ENCODE data around the gene KCNQ4. TPM values are rescaled to one million over a fixed set of nuclear protein-coding genes. Genes with fewer than 3 reads are reported as not detected.
A peak's percentile ranks its signal among the peaks of the same experiment; 100 is the strongest.

Gene KCNQ4
- 1 to 10 TPM in 1 of 2 donors, under 1 TPM in 1; 0.45 to 1.5 TPM for total RNA-seq

DNA sequence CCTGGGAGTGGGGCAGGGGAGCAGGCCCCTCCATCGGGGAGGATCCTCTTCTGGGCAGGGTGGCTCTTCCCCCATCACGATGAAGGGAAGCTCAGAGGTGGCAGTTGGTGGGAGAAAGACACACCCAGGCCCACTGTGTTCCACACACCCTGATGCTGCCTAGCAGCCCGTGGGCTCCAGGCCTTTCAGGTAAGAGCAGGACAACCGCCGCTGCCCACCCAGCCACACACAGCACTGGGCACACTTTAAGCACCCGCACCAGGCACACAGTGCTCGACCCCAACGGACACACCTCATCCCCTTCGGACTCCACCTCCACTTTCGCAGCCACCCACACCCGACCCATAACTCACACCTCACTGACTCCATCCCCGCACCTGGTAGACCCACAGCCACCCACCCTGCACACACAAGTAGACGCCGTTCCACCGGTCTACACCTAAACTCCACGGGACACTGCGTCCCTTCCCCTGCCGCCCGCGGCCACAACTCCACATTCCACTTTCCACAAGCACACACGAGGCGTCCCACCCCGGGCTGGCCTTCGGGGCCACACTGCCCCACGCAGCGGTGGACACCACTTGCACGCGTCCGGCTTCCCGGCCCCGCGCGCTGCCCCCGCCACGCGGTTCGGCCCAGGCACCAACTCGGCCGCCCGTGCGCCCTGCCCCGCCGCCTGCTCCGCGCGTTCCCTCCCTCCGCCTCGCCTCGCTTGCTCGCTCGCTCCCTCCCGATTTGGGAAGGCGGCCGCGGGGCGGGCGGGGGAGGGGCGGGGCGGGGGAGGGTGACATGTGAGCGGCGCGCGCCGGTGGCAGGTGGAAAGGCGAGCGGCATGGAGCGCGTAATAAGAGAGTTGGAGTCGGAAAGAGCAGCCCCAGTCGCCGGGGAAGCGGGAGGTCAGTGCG lies at the start of gene KCNQ4:
Gene KCNQ4 (plus strand): TSS at position 787 of the 905 bp plus-strand sequence. CDS start 307 bp downstream, outside the sequence.
- peak; percentile 35 for ATAC-seq (replicated peaks)
- Mint-ChIP-seq H3K9me3 (no peaks in the 10 kb centered on the region), H3K27me3 (peaks cover 25% of the 10 kb centered on the region), H3K27ac (no peak within 1 kb of the TSS), H3K4me3 (peak within 1 kb of the TSS; percentile 74), H3K36me3 (ENCODE audit: low read depth) (peaks cover 6% of the 10 kb centered on the region), H3K4me1 (peaks cover 4% of the 10 kb centered on the region)

GRCh38 chr1:40734882-40735628 lies 48.5 kb upstream of the KCNQ4 start:
- no peak overlapping the region for H3K27ac Mint-ChIP-seq
- peaks cover 34% of the 10 kb centered on the region for H3K36me3 Mint-ChIP-seq (ENCODE audit: low read depth)
- peaks cover 21% of the 10 kb centered on the region for H3K4me1 Mint-ChIP-seq
- H3K4me3 Mint-ChIP-seq: no peak overlapping the region
- no peaks in the 10 kb centered on the region for H3K9me3 Mint-ChIP-seq
- ATAC-seq (replicated peaks): no peak
- no peaks in the 10 kb centered on the region for H3K27me3 Mint-ChIP-seq

GRCh38 chr1:40736085-40736531 lies 47.5 kb upstream of the KCNQ4 start:
- ATAC-seq (replicated peaks): no peak
- Mint-ChIP-seq H3K27me3 (no peaks in the 10 kb centered on the region), H3K36me3 (ENCODE audit: low read depth) (peaks cover 37% of the 10 kb centered on the region), H3K4me3 (no peak overlapping the region), H3K9me3 (no peaks in the 10 kb centered on the region), H3K4me1 (peaks cover 29% of the 10 kb centered on the region), H3K27ac (no peak overlapping the region)

- Mint-ChIP-seq H3K27me3 (no peaks in the 10 kb centered on the region), H3K4me1 (peaks cover 28% of the 10 kb centered on the region), H3K4me3 (no peak overlapping the region), H3K9me3 (no peaks in the 10 kb centered on the region), H3K36me3 (ENCODE audit: low read depth) (peaks cover 62% of the 10 kb centered on the region), H3K27ac (no peak overlapping the region)
- no peak for ATAC-seq (replicated peaks)
Measured at GRCh38 chr1:40738831-40739230, 44.8 kb upstream of the KCNQ4 start.

DNA sequence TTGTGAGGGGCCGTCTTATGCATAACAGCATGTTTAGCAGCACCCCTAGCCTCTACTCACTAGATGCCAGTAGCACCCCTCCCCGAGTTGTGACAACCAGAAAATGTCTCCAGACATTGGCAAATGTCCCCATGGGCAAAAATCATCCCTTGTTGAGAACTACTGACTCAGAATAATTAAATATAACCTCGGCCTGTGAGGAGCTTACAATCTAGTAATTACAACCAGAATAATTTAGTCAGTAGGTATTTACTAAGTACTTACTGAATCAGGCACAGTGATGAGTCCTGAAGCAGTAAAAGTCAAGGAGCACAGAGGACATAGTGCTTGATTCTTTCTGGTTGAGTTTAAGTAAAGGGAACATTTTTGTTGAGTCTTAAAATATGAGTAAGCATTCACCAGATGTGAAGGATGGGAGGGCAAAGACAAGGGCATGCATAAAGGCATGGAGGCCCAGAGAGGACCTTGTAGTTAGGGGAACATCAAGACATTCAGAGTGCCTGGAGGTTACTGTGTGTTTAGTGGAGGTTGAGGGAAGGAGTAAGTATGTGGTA lies 44.1 kb upstream of the KCNQ4 start:
- H3K27me3 Mint-ChIP-seq: no peaks in the 10 kb centered on the region
- no peak overlapping the region for H3K4me3 Mint-ChIP-seq
- no peaks in the 10 kb centered on the region for H3K9me3 Mint-ChIP-seq
- peaks cover 28% of the 10 kb centered on the region for H3K4me1 Mint-ChIP-seq
- peaks cover 66% of the 10 kb centered on the region for H3K36me3 Mint-ChIP-seq (ENCODE audit: low read depth)
- no peak for ATAC-seq (replicated peaks)
- H3K27ac Mint-ChIP-seq: peak overlapping the region; percentile 7

GRCh38 chr1:40740039-40740996 lies 43.3 kb upstream of the KCNQ4 start:
- H3K27ac Mint-ChIP-seq: peak overlapping the region; percentile 70
- H3K4me1 Mint-ChIP-seq: peaks cover 29% of the 10 kb centered on the region
- H3K27me3 Mint-ChIP-seq: no peaks in the 10 kb centered on the region
- no peaks in the 10 kb centered on the region for H3K9me3 Mint-ChIP-seq
- H3K4me3 Mint-ChIP-seq: peak overlapping the region; percentile 12
- ATAC-seq (replicated peaks): no peak
- peaks cover 72% of the 10 kb centered on the region for H3K36me3 Mint-ChIP-seq (ENCODE audit: low read depth)

- peak; percentile 56 for ATAC-seq (replicated peaks)
- Mint-ChIP-seq H3K4me3 (peak overlapping the region; percentile 12), H3K4me1 (peaks cover 33% of the 10 kb centered on the region), H3K27ac (peak overlapping the region; percentile 70), H3K27me3 (no peaks in the 10 kb centered on the region), H3K9me3 (no peaks in the 10 kb centered on the region), H3K36me3 (ENCODE audit: low read depth) (peaks cover 81% of the 10 kb centered on the region)
Measured at GRCh38 chr1:40740997-40741736, 42.4 kb upstream of the KCNQ4 start.

GRCh38 chr1:40742363-40743061 lies 41.1 kb upstream of the KCNQ4 start:
- H3K27ac Mint-ChIP-seq: peak overlapping the region; percentile 64
- ATAC-seq (replicated peaks): peak; percentile 89
- H3K27me3 Mint-ChIP-seq: no peaks in the 10 kb centered on the region
- H3K4me3 Mint-ChIP-seq: peak overlapping the region; percentile 27
- peaks cover 38% of the 10 kb centered on the region for H3K4me1 Mint-ChIP-seq
- peaks cover 91% of the 10 kb centered on the region for H3K36me3 Mint-ChIP-seq (ENCODE audit: low read depth)
- H3K9me3 Mint-ChIP-seq: no peaks in the 10 kb centered on the region

- ATAC-seq (replicated peaks): no peak
- no peaks in the 10 kb centered on the region for H3K27me3 Mint-ChIP-seq
- peaks cover 38% of the 10 kb centered on the region for H3K4me1 Mint-ChIP-seq
- H3K9me3 Mint-ChIP-seq: no peaks in the 10 kb centered on the region
- H3K36me3 Mint-ChIP-seq (ENCODE audit: low read depth): peaks cover 93% of the 10 kb centered on the region
- H3K4me3 Mint-ChIP-seq: peak overlapping the region; percentile 27
- peak overlapping the region; percentile 64 for H3K27ac Mint-ChIP-seq
Measured at GRCh38 chr1:40743452-40743851, 40.1 kb upstream of the KCNQ4 start.

- Mint-ChIP-seq H3K36me3 (ENCODE audit: low read depth) (peaks cover 93% of the 10 kb centered on the region), H3K27me3 (no peaks in the 10 kb centered on the region), H3K4me1 (peaks cover 38% of the 10 kb centered on the region), H3K27ac (peak overlapping the region; percentile 64), H3K4me3 (no peak overlapping the region), H3K9me3 (no peaks in the 10 kb centered on the region)
- no peak for ATAC-seq (replicated peaks)
Measured at GRCh38 chr1:40743860-40744259, 39.7 kb upstream of the KCNQ4 start.

GRCh38 chr1:40745176-40745575 lies 38.4 kb upstream of the KCNQ4 start:
- no peak for ATAC-seq (replicated peaks)
- peak overlapping the region; percentile 48 for H3K27ac Mint-ChIP-seq

DNA sequence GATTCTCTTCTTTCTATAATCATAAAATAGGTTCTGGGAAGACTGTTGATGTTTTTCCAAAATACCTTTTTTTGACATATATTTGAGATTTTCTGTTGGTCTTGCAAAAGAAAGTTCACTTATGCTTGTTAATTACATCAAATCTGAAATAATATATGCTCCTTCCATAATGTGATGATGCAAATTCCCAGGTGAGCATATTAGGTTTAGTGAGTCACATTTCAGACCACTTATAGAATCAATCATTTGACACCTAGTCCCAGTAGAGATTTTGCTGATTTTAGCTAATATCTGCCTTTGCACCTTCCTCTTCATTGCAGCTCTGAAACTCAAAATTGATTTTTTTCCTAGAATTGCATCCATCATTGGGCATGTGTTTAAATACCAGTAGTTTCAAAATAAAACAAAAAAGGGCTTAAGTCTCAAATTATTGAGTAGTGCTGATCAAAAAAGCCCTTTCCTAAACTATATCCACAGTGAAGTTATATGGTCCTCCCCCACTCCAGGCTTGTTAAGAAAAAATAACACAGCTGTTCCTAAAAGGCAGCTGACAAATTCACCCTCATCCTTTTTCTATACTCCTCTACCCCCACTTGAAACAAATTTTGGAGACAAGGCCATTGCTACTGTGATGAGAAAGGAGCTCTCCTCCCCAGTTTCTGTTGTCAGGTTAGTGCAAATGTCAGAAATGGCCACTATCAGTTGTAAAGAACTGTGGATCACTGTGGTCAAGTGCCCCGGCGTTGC lies 37.1 kb upstream of the KCNQ4 start:
- Mint-ChIP-seq H3K4me3 (no peak overlapping the region), H3K27ac (peak overlapping the region; percentile 22), H3K9me3 (no peaks in the 10 kb centered on the region), H3K4me1 (peaks cover 32% of the 10 kb centered on the region), H3K27me3 (no peaks in the 10 kb centered on the region), H3K36me3 (ENCODE audit: low read depth) (peaks cover 93% of the 10 kb centered on the region)
- ATAC-seq (replicated peaks): no peak

More at GRCh38 chr1:40745176-40745575, 38.4 kb upstream of the KCNQ4 start:
- H3K9me3 Mint-ChIP-seq: no peaks in the 10 kb centered on the region
- H3K4me3 Mint-ChIP-seq: no peak overlapping the region
- H3K27me3 Mint-ChIP-seq: no peaks in the 10 kb centered on the region
- peaks cover 93% of the 10 kb centered on the region for H3K36me3 Mint-ChIP-seq (ENCODE audit: low read depth)
- peaks cover 33% of the 10 kb centered on the region for H3K4me1 Mint-ChIP-seq

Measured in activated T-helper 17 cell treated with anti-CD3 and anti-CD28 coated beads, Interleukin-2, amount 50 U/mL, for 72 hours (primary cell).